GM21447 (cell line): ENCODE results near the gene DHRS12.

Experiments
- ATAC-seq: cut with Tn5 transposase; IDR thresholded peaks from one replicate; pipeline ENCODE4 v1.9.1; 2021; ENCODE audit not compliant: unreplicated experiment

The DHRS12 gene, protein sequence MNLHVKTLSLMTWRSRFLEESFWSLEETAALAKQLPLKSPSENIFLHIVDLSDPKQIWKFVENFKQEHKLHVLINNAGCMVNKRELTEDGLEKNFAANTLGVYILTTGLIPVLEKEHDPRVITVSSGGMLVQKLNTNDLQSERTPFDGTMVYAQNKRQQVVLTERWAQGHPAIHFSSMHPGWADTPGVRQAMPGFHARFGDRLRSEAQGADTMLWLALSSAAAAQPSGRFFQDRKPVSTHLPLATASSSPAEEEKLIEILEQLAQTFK

DNA sequence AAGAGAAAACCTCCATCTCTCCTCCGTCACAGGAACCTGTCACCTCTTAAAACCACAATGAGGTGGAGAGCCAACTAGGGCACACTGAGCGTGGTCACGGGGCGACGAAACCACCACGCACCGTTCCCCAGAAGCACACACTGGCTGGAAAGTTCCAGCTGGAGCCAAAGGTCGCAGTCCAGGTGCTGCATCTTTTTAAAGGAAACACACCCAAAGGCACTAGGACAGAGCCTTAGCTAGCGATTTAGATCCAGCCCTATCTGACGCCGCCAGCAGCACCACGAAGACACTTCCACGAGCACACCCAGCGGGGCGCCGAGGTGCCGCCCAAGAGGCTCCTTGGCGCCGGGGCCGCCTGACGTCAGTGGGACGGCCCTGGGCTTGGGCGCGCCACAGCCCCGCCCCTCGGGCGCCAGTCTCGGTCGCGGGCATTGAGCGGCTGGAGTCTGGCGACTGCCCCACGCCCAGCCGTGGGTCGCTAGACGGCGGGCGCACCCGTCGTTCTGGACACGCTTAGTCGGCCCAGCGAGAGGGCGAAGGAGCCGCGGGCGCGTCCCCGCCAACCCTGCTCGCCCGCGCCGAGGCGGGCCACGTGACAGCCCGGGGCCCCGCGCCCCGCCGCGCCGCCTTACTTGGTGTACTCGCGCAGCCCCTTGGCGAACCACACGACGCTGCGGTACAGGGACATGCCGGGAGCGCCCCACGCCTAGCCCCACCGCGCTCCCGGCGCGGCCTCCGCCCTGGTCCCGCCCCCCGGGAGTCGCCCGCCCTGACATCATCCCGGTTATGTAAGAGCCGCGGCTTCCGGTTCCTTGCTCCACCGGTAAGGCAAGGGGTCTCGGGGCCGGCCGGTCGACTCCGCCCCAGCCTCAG is at the start of gene DHRS12:
DHRS12 (minus strand) TSS at position 742 of the 873 bp plus-strand sequence. CDS start 4,504 bp downstream, outside the sequence.
- ATAC-seq, result peak; percentile 82

DNA sequence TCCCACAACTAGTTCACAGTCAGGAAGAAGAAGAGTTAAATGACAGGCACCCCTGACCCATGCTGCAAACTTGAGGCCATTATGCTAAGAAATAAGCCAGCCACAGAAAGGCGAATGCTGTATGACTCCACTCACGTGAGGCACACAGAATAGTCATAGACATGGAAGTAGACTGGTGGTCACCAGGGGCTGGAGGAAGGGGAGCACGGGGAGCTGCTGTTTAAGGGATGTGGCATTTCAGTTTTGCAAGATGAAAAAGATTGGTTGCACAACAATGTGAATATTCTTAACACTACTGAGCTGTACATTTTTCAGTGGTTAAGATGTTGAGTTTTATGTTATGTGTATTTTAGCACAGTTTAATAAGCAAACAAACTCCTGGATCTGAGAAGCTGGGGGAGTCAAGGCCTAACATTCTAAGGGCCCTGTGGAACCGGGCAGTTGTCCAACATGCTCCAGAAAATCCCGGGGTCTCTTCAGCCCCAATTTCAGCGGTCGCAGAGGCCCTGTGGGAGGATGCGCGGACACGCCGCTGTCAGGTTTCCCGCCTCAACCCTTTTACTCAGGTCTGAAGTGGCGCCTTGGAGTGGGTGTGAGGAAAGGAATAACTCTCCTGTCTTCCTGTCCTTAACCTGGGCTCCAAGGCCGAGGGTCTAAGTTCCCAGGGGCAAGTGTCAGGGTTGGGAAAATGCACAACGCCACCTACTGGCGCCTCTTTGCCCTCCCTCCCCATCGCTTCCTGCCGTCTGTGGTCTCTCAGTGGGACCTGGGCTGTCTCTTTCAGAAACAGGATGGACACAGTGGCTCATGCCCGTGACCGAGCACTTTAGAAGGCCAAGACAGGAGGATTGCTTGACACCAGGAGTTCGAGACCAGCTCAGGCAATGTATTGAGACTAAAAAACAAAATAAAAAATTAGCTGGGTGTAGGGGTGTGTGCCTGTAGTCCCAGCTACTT is 45.5 kb upstream of the DHRS12 start:
- no peak for ATAC-seq

- ATAC-seq, result no peak
These were observed 44.7 kb upstream of the DHRS12 start for GRCh38 chr13:51848674-51849073.

DNA sequence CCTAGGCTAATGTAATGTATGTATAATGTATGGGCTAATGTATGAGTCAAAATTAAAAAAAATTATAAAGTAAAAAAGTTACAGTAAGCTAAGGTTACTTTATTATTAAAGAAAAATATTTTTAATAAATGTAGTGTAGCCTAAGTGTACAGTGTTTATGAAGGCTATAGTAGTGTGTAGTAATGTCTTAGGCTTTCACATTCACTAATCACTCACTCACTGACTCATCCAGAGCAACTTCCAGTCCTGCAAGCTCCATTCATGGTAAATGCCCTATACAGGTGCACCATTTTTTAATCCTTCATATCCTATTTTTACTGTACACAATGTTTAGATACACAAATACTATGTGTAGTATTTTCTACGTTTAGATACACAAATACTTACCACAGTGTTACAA is 42.8 kb upstream of the DHRS12 start:
- ATAC-seq, result no peak

DNA sequence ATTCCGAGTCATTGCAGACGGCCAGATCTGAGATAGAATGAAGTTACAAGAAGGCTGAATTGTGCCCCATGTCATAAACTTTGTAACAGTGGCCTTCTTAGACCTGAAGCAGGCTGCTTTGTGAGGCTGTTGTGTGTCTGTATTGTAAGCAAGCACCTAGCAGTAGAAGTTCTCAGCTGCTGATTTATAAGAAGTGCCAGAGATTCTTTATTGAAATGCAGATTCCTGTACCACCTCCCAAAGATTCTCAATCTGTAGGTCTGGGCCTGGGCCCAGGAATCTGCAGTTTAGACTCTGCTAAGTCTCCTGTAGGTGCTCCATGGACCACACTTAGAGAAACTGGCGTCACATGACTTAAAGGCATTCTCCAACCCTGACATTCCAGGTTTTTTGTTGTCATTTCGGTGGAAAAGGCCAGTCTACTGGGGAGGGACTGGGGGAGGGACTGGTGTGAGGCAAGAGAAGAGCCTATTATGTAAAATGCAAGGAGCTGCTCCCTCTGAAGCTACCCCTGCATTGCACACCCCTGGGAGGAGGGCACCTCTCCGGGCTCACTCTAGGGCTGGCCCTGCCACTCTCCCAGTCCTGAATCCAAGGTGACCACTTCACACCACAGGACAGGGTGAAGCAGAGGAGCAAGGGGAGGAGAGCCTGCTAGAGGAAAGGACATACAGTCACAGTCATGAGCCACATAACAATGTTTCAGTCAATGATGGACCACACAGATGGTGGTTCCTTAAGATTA is 41.8 kb upstream of the DHRS12 start:
- no peak for ATAC-seq

DNA sequence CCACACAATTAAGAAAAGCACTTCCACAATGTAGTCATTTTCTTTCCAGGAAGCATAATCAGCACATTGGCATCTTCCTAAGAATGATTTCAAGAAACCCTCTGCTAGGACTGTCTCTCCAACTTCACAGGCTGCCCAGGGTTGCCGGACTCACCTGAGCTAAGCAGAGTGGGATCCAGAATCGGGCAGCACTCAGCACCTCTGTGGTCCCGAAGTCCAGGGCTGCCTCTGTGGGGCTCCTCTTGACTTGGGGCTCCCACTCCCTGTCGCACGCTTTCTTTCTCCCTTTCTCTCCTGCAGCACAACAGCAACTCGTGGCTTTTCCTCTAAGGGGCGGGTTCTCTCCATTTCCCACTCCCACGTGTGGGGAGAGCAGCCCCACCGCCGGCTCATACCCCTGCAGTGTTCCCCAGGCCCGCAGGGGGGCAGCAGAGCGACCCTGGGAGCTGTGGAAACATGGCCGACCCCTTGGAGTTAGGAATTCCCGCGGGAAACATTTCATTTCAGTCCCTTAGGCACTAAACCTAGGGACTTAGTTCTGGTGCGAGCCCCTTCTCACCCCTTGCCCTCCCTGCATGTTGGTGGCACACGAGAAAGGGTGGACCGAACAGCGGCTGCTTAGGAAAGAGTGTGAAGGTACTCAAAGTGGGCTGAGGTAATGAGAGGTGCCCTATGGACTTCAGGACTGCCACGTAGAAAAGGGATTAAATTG is 41.1 kb upstream of the DHRS12 start, which contains the start of gene TMEM272:
TMEM272 (minus strand) TSS at position 316 of the 712 bp plus-strand sequence. CDS start 6,647 bp downstream, outside the sequence.
- peak; percentile 63 for ATAC-seq

DNA sequence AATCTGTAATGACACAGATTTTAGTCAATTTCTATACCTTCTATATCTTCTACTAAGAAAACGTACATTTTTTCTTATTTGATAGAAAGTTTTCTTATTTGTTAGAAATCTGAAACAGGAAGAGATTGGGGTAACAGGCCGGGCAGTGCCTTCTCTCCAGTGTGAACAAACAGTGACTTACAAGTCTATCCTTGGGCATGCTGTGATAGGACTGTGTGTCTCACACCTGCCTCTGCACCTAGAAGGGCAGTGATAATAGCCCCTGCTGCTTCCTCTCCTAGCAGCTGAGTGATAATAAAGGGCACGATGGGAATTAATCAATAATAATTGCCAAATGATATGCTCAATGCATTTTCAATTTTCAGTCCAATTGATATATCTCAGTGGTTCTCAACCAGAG is 39.6 kb upstream of the DHRS12 start:
- ATAC-seq, result no peak

GRCh38 chr13:51841732-51842131 is 37.8 kb upstream of the DHRS12 start:
- no peak for ATAC-seq

GRCh38 chr13:51840917-51841316 is 37.0 kb upstream of the DHRS12 start:
- ATAC-seq, result no peak

DNA sequence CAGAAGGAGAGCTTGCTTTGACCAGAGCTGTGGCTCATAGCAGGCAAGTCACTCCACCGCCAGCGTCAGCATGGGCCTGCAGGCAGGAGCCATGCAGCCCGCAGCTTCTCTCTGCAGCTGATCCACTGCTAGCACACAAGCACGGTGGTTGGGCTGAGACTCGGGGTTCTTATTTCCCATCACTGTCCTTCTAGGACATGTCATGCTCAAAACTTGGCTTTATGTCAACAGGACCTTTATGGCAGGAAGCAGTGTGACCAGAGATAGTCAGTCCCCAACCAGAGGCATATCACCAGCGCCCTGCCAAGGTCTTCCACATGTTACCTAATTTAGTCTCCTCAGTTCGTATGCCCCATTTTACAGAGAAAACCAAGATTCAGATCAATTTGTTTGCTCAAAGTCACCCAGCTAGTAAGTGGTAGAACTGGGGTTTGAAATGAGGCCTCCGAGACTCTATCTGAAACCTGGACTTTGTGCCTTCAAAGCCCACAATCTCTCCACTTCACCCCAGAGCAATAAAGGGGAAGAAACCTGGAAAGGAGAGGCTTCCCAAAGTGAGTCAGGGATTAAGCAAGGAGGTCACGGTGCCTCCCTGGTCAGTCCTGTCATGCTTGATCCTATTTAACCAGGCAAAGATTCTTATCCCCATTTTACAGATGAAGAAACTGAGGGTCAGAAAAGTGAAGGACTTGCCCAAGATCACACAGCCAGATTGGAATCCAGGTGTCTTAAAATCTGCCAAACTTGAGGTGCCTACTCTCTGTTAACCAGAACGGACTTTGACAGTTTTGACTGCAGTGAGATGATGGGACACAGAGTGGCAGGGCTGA is 36.0 kb upstream of the DHRS12 start:
- no peak for ATAC-seq

DNA sequence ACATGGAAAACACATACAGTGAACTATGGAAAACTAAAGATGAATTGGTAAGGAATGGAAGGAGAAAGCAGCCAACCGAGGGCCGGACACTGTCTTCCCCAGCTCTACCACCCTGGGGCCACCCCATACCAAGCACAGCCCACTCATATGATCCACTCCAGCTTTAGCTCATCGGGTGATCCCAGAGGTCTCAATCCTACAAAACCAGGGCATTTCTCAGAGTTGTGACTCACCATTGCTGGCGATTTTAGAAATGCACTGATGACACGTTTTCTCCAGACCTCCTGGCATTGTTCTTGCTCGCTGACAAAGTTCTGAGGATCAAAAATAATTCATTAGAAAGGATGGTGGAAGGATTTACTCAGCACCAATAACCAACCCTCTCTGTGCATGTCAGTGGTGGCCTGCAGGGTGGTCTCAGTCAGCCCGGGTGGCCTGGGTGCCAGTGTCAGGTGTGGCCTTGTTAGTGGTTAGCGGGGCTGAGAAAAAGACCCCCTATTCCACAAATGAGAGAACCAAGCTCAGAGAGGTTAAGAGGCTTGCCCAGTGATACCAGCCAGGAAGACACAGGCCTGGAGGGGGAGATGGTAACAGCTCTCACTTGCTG is 34.4 kb upstream of the DHRS12 start:
- no peak for ATAC-seq

- ATAC-seq, result no peak
These were observed 33.1 kb upstream of the DHRS12 start for GRCh38 chr13:51837016-51837415.

GRCh38 chr13:51834581-51835171 is 30.7 kb upstream of the DHRS12 start:
- ATAC-seq, result no peak

GRCh38 chr13:51833980-51834379 is 30.0 kb upstream of the DHRS12 start:
- no peak for ATAC-seq

DNA sequence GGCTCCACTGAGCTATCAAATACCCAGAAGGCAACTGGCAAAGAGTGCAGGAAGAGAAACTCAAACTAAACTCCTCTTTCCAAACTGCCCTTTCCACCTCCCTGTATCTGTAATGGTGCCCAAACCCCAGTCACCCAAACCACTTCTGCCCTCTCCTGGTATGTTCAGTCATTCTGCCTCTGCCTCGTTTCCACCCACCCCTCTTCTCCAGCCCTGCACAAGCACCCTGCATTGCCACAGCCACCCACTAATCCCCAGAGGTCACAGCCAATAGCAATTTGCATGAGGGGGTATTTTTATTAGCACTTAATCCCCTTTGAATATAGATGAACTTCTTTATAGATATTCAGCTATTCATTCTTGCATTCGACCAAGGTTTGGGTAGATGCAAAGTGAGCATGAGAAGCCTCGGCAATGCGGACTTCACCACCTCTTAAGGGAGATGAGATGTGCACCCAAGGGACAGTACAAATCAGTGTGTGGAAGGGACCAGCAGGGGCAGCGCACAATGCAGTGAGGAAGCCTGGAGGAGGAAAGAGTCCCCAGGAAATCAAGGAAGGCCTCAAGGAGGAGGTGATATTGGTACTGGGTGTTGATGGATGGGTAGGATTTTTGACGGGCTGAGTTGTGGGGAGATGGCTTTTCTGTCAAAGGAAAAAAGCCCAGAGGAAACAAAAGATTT is 28.6 kb upstream of the DHRS12 start:
- peak; percentile 75 for ATAC-seq

DNA sequence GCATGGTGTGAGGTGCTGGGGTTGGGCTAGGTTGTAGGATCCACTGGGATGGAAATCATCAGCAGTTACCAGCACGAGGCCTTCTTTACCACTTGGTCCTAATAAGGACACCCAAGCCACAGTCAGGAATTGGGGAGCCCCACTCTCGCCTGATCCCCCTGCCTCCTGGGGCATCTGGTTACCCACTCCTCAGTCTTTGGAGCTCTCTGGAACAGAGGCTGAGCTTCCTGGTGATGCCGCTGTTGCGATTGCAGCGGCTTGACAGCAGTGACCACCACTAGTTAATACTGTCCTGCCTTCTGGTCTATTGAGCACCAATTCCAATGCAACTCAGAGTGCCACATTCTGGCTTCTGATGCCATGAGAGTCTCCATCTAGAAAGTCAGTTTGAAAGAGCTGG is 27.6 kb upstream of the DHRS12 start:
- no peak for ATAC-seq

GRCh38 chr13:51829568-51829899 is 25.6 kb upstream of the DHRS12 start:
- no peak for ATAC-seq
